H9 (cell line): ENCODE data around the gene AMBRA1. TPM values are rescaled to one million over a fixed set of nuclear protein-coding genes. Genes with fewer than 3 reads are reported as not detected.

ENCODE experiments used
- DNase-seq: peaks from one replicate; pipeline ENCODE4 v3.0.0-alpha.2; 2017
- H2AFZ ChIP-seq: one replicate; pipeline ENCODE4 v1.6.1; 2013; ENCODE audit warnings: mild to moderate bottlenecking, low read length, control low read depth, moderate library complexity
- H2AK5ac ChIP-seq: 2 replicates; pipeline ENCODE4 v1.6.1; 2013; ENCODE audit warnings: low read length, control low read depth, mixed read lengths; ENCODE audit not compliant: insufficient read length
- H2BK120ac ChIP-seq: one replicate; pipeline ENCODE4 v1.6.1; 2013; ENCODE audit warnings: low read depth, mild to moderate bottlenecking, low read length, control low read depth, inconsistent platforms; ENCODE audit not compliant: poor library complexity, severe bottlenecking
- H2BK12ac ChIP-seq: 2 replicates; pipeline ENCODE4 v1.6.1; 2013; ENCODE audit warnings: low read length, control low read depth, mixed read lengths, low read depth; ENCODE audit not compliant: insufficient read length
- H2BK15ac ChIP-seq: 2 replicates; pipeline ENCODE4 v1.6.1; 2013; ENCODE audit warnings: low read depth, low read length, control low read depth
- H2BK20ac ChIP-seq: one replicate; pipeline ENCODE4 v1.6.1; 2013; ENCODE audit warnings: low read depth, mild to moderate bottlenecking, low read length, control low read depth, inconsistent platforms; ENCODE audit not compliant: poor library complexity, severe bottlenecking
- H2BK5ac ChIP-seq: 2 replicates; pipeline ENCODE4 v1.6.1; 2013; ENCODE audit warnings: low read length, control low read depth, mixed read lengths; ENCODE audit not compliant: insufficient read length
- H3K14ac ChIP-seq: 2 replicates; pipeline ENCODE4 v1.6.1; 2013; ENCODE audit warnings: low read length, control low read depth; ENCODE audit not compliant: insufficient read depth
- H3K18ac ChIP-seq: 2 replicates; pipeline ENCODE4 v1.6.1; 2013; ENCODE audit warnings: low read depth, mild to moderate bottlenecking, mixed read lengths, low read length, control low read depth; ENCODE audit not compliant: insufficient read length
- H3K23ac ChIP-seq: 2 replicates; pipeline ENCODE4 v1.6.1; 2013; ENCODE audit warnings: low read length, control low read depth, mixed read lengths, low read depth; ENCODE audit not compliant: insufficient read length
- H3K23me2 ChIP-seq: 2 replicates; pipeline ENCODE4 v1.6.1; 2013; ENCODE audit warnings: low read depth, mild to moderate bottlenecking, mixed read lengths, low read length, control low read depth; ENCODE audit not compliant: insufficient read length, poor library complexity, severe bottlenecking
- H3K27ac ChIP-seq: 2 replicates; pipeline ENCODE4 v1.5.1; 2013; ENCODE audit warnings: low read length, control low read depth, mixed read lengths, low read depth; ENCODE audit not compliant: insufficient read length
- H3K27me3 ChIP-seq: 2 replicates; pipeline ENCODE4 v1.6.1; 2013; ENCODE audit warnings: low read length, control low read depth, inconsistent platforms; ENCODE audit not compliant: insufficient read depth
- H3K4ac ChIP-seq: 2 replicates; pipeline ENCODE4 v1.6.1; 2013; ENCODE audit warnings: low read depth, mild to moderate bottlenecking, control low read depth, inconsistent platforms, low read length, moderate library complexity
- H3K4me1 ChIP-seq: 2 replicates; pipeline ENCODE4 v1.6.1; 2013; ENCODE audit warnings: low read length, control low read depth, inconsistent platforms; ENCODE audit not compliant: insufficient read depth
- H3K4me2 ChIP-seq: 2 replicates; pipeline ENCODE4 v1.6.1; 2013; ENCODE audit warnings: low read length, control low read depth, mixed read lengths; ENCODE audit not compliant: insufficient read length, insufficient read depth
- H3K56ac ChIP-seq: 2 replicates; pipeline ENCODE4 v1.6.1; 2013; ENCODE audit warnings: low read depth, mild to moderate bottlenecking, mixed read lengths, low read length, control low read depth; ENCODE audit not compliant: insufficient read length
- H3K79me1 ChIP-seq: 2 replicates; pipeline ENCODE4 v1.6.1; 2013; ENCODE audit warnings: low read depth, mild to moderate bottlenecking, moderate library complexity, low read length, control low read depth, inconsistent platforms; ENCODE audit not compliant: insufficient read depth, poor library complexity, severe bottlenecking
- H3K79me2 ChIP-seq: 2 replicates; pipeline ENCODE4 v1.6.1; 2013; ENCODE audit warnings: low read length, control low read depth, inconsistent platforms; ENCODE audit not compliant: insufficient read depth
- H3K9ac ChIP-seq: 2 replicates; pipeline ENCODE4 v1.6.1; 2013; ENCODE audit warnings: low read length, control low read depth, mixed read lengths; ENCODE audit not compliant: insufficient read length; ENCODE audit errors: extremely low read depth
- H3K9me3 ChIP-seq: one replicate; pipeline ENCODE4 v1.6.1; 2013; ENCODE audit warnings: low read depth, low read length, inconsistent platforms; ENCODE audit not compliant: control insufficient read depth
- H3T11ph ChIP-seq: one replicate; pipeline ENCODE4 v1.6.1; 2013; ENCODE audit warnings: mild to moderate bottlenecking, low read length, control low read depth, inconsistent platforms
- H4K20me1 ChIP-seq: one replicate; pipeline ENCODE4 v1.6.1; 2013; ENCODE audit not compliant: control insufficient read depth, insufficient read length, insufficient read depth
- H4K5ac ChIP-seq: 2 replicates; pipeline ENCODE4 v1.6.1; 2013; ENCODE audit warnings: low read depth, mild to moderate bottlenecking, mixed read lengths, low read length, control low read depth; ENCODE audit not compliant: insufficient read length
- H4K8ac ChIP-seq: replicated peaks from 2 replicates; pipeline ENCODE4 v1.6.1; 2013; ENCODE audit warnings: low read length, control low read depth, mixed read lengths, low read depth; ENCODE audit not compliant: insufficient read length
- H4K91ac ChIP-seq: 2 replicates; pipeline ENCODE4 v1.6.1; 2013; ENCODE audit warnings: low read depth, mild to moderate bottlenecking, moderate library complexity, mixed read lengths, low read length, control low read depth; ENCODE audit not compliant: insufficient read length
- H3K27ac Mint-ChIP-seq, 3 experiments: 2 replicates in 2 of 3; 3 replicates in 1 of 3; pipeline ENCODE4 v1.8.0; 2020 to 2021; ENCODE audit warnings: mixed read lengths in 3 of 3, mild to moderate bottlenecking in 1 of 3, moderate library complexity in 1 of 3
- H3K27me3 Mint-ChIP-seq: 2 replicates; pipeline ENCODE4 v1.8.0; 2021; ENCODE audit warnings: low read depth, mild to moderate bottlenecking, moderate library complexity, mixed read lengths
- H3K36me3 Mint-ChIP-seq, 3 experiments: 2 replicates in 2 of 3; 3 replicates in 1 of 3; pipeline ENCODE4 v1.8.0; 2020 to 2021; ENCODE audit warnings: low read depth in 3 of 3, mixed read lengths in 3 of 3; ENCODE audit not compliant: insufficient read depth in 1 of 3
- H3K4me1 Mint-ChIP-seq, 2 experiments: 2 replicates each; pipeline ENCODE4 v1.8.0; 2020; ENCODE audit warnings: mixed read lengths in 2 of 2
- H3K4me3 Mint-ChIP-seq, 2 experiments: 2 replicates in 1 of 2; 3 replicates in 1 of 2; pipeline ENCODE4 v1.8.0; 2020 to 2021; ENCODE audit warnings: mild to moderate bottlenecking in 2 of 2, mixed read lengths in 2 of 2, moderate library complexity in 1 of 2
- H3K9me3 Mint-ChIP-seq, 2 experiments: 2 replicates in 1 of 2; 3 replicates in 1 of 2; pipeline ENCODE4 v1.8.0; 2020; ENCODE audit warnings: mild to moderate bottlenecking in 2 of 2, mixed read lengths in 2 of 2, moderate library complexity in 1 of 2
- CTCF ChIP-seq: fragments of 200-600 bp; sonication (generic); conservative IDR thresholded peaks from 3 replicates; pipeline ENCODE4 v1.8.0; 2021; ENCODE audit warnings: antibody characterized with exemption, mild to moderate bottlenecking
- WGBS: extraction: QIAGEN DNeasy Blood & Tissue Kit; methylation state at CpG from one replicate; pipeline ENCODE4 v1.1.7; 2013; ENCODE audit warnings: missing lambda C conversion rate, low lambda C conversion rate, mixed read lengths; ENCODE audit not compliant: insufficient read length; ENCODE audit errors: extremely low coverage; 5-methylcytosine and 5-hydroxymethylcytosine counted together
- total RNA-seq: library from RNA; stranded (reverse); gene quantifications from 2 replicates; pipeline ENCODE4 v1.2.1, GENCODE V29; 2021

The AMBRA1 gene
- total RNA-seq, 1 experiment from 2014 or later, result 37.5 TPM

GRCh38 chr11:46381048-46381818 is 212.6 kb downstream of the AMBRA1 start, which contains the start of gene MDK:
Gene MDK (plus strand): TSS chr11:46381669. CDS start chr11:46382058, 389 bp downstream.
- no CpG with 5 or more reads among the region's 96 CpGs for WGBS
- H3K4me1 ChIP-seq, result peaks cover 4% of the 10 kb centered on the region; the same call in 1 of the 2 replicates
- H2BK5ac ChIP-seq, result no peak within 1 kb of the TSS
- no peak within 1 kb of the TSS; the same call in 1 of the 2 replicates for H2BK15ac ChIP-seq
- no peaks in the 10 kb centered on the region for H3K27me3 ChIP-seq
- H2AFZ ChIP-seq, result no peak within 1 kb of the TSS
- H3K27ac ChIP-seq, result no peak within 1 kb of the TSS
- H2BK20ac ChIP-seq, result no peak within 1 kb of the TSS
- H3K56ac ChIP-seq, result no peak within 1 kb of the TSS
- H3K9ac ChIP-seq, result peak within 1 kb of the TSS; percentile 61
- no peaks in the 10 kb centered on the region for H3K9me3 ChIP-seq
- Mint-ChIP-seq H3K9me3 (no peaks in the 10 kb centered on the region), H3K4me1 (peaks cover 6 to 24% of the 10 kb centered on the region in 2 experiments), H3K36me3 (peaks cover 14 to 28% (median 27%) of the 10 kb centered on the region in 3 experiments), H3K4me3 (peak within 1 kb of the TSS; percentile 79 to 86), H3K27ac (peak within 1 kb of the TSS; percentile 59 to 95 (median 82); a peak in 5 of 7 replicates), H3K27me3 (peaks cover 15% of the 10 kb centered on the region)
- H3K14ac ChIP-seq, result peak within 1 kb of the TSS; percentile 88
- peak within 1 kb of the TSS; percentile 73 for H3K4me2 ChIP-seq
- no peak within 1 kb of the TSS for H4K91ac ChIP-seq
- no peak within 1 kb of the TSS for H4K8ac ChIP-seq
- H4K20me1 ChIP-seq, result no peaks in the 10 kb centered on the region
- 0 out of 2 replicates have a peak within 1 kb of the TSS, but pooled peaks have one; percentile 5 for H3K4ac ChIP-seq
- no peak within 1 kb of the TSS for H4K5ac ChIP-seq
- no peaks in the 10 kb centered on the region for H3K79me1 ChIP-seq
- H3K23ac ChIP-seq, result no peak within 1 kb of the TSS
- no peak within 1 kb of the TSS for H3T11ph ChIP-seq
- H2BK120ac ChIP-seq, result peak within 1 kb of the TSS; percentile 63
- peak within 1 kb of the TSS; percentile 91 for H3K18ac ChIP-seq
- no peak within 1 kb of the TSS for H2AK5ac ChIP-seq
- H2BK12ac ChIP-seq, result peak within 1 kb of the TSS; percentile 51
- no peak for TF ChIP-seq CTCF
- peak; percentile 73 for DNase-seq
- peaks cover 8% of the 10 kb centered on the region for H3K23me2 ChIP-seq
- no peaks in the 10 kb centered on the region for H3K79me2 ChIP-seq
